Stimulated activated naive CD4-positive, alpha-beta T cell (primary cell): Measurements from ENCODE around the gene LENEP.
A peak's percentile ranks its signal among the peaks of the same experiment; 100 is the strongest.

Experiments
- DNase-seq, 6 experiments: peaks; one replicate each; lab custom pipeline; 2025; lab: John Stamatoyannopoulos, UW

The LENEP gene

DNA sequence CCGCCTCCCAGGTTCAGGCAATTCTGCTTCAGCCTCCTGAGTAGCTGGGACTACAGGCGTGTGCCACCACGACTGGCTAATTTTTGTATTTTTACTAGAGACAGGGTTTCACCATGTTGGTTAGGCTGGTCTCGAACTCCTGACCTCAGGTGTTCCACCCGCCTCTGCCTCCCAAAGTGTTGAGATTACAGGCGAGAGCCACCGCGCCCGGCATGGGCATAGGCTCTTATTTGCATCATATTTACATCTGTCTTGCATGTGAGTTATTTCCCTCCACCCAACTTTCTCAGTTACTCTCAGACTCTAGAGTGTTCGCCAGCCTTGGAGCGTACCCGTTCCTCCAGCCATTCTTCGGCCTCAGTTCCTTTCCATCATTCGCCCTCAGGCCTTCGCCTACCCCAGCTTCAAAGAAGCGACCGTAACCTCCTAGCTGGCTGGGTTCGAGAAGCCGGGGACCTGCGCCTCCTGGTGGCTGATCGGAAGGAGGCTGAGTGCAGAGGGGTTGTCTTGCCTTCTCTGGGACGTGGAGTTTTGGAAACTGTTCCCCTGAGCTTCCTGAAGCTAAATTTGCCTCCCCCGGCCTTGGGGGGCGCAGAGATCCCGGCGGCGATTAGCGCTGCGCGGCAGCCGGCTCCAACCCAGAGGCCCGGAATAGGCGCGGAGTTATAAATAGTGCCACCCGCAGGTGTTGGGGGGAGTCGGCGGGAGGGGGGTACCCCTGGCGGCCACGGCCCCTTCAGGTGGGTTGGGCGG lies 5.6 kb downstream of the LENEP start:
- DNase-seq, result peak; percentile 35 to 55 (median 46)

DNA sequence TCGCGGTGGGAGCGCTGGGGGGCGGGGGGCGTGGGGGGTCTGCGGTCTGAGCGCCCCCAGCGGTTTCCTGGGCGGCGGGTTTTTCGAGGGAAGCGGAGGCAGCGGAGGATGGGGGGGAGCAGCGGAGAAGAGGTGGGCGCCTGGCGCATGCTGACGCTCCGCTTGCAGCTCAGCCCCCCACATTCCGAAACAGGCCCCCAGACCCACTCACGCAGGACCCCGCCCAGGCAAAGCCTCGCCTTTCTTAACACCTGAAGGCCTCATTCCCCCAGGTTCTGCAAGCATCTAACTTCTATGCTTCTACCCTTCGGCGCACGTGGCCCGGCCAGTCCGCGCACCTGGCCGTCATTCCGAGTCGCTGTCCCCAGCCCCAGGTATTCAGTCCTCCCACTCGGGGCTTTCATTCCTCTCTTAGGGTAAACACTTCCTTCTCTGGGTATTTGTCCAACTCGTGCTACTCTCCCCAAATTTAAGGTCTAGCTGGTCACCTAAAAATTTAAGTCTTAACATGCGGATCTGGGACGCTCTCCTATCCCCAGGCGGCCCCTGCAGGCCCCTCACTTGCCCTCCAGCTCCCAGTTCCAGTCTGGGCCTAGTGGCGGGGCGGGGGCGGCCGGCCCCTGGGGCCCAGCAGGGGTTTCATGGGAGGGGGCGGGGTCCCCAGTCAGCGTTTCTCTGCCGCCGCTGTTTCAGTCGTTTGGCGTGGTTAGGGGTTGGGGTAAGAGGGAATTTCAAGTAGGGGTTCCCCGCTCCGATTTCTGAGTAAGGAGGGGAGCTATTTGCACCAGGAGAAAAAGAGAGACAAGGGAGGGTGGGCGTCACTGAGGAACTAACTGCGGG lies 6.4 kb downstream of the LENEP start:
- DNase-seq, result peak; percentile 35 to 63 (median 49)

DNA sequence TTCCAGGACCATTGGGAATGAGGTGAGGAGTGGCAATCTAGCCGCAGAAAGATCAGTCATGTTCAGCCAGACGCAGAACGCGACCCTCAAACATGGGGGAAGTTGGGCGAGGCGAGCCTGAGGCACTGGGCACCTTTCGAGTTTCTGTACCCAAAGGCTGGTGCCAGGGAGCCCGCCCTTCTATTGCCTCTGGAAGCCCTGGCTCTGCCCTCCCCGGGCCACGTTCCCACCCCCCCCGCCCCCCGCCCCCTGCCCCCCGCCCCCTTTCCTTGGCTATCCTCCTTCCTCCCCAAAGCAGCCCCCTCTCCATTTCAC lies 7.0 kb downstream of the LENEP start:
- peak in 3 of 6 experiments; percentile 44 to 63 (median 59) for DNase-seq

DNA sequence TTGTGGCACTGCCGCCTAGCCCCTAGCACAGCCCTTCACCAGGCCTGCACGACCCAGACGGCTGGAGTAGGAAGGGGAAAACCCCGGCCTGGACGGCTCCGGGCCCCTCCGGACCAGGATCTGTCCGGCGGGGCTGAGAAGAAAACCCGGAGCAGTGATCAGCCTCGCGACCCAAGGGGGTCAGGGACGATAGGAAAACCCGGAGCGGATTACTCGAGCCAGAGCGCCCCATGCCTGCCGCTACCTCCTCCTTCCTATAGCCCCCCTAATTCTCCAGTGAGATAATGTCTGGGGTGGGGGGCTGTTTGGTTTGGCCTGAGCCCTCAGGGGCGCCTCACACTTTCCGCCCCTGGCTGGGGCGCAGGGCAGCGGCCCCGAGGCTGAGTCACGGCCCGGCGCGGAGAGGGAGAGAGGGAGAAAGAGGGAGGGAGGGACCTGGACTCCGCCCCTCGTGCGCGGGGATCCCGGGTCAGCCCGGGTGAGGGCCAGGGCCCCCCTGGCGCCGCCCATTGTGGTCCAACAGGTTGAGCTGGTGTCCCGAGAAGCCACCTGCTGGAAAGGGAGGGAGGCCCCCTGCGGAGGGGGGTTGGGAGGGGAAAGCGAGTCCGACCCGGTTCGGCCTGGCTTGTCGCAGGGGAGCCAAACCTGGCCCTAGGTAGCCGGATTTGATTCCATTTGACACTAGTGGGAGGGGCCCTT lies 7.5 kb downstream of the LENEP start:
- peak; percentile 63 to 82 (median 76) for DNase-seq

DNA sequence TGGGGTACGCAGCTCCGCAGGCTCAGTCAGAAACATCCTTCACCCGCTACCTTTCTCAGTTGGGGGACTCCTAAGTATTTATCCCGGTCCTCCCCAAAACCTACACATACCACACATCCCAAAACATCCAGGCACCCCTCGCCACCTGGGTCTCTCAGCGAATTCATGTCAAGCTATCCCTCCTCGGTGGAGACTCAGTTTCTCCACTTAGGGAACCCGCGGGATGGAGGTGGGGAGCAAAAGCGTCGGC lies 8.0 kb downstream of the LENEP start:
- DNase-seq, result no peak

DNA sequence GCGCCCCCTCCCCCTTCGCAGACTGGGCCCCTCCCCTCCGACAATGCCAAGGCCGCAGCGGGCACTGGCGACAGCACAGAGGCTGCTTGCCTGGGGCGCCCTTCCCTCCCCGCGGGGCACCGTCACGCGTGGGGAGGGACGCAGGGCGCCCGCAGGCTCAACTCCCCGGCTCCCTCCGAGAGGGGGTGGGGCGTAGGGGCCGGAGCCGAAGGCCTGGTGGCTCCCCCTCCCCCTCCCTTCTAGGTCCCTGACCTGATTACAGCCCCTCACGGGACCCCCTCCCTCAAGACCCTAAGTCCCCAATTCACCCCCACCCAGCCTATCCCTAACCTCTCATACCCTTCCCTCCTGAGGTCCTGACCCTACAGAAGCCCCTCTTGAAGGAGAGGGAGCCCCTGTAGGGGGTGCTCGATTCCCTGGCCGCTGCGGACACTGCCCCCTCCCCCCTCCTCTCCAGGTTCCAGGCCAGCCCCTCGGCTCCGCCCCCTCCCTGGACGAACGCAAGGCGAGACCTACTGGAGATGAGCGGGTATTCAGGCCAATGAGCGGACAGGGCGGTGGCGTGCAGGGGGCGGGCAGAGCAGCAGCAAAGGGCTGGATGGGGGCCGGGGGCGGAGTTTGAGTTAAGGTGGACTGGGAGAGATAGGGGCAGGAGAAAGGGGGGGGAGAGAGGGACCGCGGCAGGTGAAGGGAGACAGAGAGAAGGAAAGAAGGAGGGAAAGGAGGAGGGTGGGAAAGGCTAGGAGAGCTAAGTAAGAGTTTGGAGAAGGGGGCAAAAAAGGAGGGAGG lies 8.5 kb downstream of the LENEP start:
- DNase-seq, result peak; percentile 92 to 96 (median 94)

DNA sequence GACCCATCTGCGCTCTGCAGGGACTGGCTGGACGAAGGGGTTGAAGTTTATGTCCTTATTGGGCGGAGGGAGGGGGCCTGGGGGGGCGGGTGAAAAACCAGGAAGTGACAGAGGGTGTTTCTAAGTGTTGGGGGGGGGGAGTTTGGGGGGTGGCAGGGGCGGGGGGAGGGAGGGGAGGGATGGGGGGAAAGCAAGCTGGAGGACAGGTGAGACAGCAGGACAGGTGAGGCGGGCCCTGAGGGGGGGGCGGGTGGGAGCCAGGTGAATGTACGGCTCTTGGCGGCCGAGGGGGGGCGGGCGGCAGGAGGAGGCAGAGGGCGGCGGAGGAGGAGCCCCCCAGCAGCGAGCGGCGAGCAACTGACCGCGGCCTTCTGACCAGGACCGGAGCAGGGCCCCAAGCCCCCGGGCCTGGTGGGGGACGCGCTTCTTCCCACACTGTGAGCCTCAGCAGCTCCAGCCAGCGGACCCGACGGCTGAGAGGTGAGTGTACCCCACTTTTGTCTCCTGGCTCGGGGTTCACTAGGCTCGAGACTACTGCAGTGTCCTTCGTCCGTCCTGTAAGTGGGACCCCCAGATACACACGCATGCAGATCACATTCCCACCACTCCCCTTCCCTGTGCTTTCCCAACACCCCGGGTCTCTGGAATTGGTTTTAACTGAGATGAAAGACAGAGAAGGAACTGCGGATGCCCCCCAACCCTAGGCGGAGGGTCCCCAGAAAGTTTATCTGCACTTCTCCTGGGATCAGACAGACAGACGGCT lies 9.3 kb downstream of the LENEP start, which contains the start of gene ZBTB7B:
Gene ZBTB7B (plus strand): TSS at position 339 of the 763 bp plus-strand sequence. CDS start 11,859 bp downstream, outside the sequence.
- DNase-seq, result peak in 3 of 6 experiments; percentile 41 to 62 (median 47)

DNA sequence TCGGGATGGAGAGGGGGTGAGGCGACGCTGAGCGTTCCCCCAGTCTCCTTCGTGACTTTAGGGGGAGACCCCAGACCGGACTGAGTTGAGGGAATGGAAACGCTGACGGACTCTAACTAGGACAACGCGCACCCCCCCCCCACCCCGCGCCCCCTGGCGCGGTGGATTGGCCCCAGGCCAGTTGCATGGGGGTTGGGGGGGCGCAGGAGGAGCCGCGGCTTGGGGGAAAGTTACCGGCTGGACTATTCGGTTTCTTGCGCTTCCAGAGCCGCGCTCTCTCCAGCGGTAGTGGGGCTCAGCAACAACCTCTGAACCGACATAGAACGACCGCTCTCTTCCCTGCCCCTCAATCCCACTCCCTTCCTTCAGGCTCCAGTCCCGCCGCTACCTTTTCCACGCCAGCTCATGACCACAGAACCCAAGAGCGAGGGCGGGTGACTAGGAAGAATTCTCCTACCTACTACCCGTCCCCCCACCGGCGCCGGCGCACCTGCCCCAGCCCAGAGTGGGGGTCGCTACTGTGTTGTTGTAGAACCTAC lies 9.9 kb downstream of the LENEP start:
- peak in 3 of 6 experiments; percentile 15 to 36 (median 28) for DNase-seq

DNA sequence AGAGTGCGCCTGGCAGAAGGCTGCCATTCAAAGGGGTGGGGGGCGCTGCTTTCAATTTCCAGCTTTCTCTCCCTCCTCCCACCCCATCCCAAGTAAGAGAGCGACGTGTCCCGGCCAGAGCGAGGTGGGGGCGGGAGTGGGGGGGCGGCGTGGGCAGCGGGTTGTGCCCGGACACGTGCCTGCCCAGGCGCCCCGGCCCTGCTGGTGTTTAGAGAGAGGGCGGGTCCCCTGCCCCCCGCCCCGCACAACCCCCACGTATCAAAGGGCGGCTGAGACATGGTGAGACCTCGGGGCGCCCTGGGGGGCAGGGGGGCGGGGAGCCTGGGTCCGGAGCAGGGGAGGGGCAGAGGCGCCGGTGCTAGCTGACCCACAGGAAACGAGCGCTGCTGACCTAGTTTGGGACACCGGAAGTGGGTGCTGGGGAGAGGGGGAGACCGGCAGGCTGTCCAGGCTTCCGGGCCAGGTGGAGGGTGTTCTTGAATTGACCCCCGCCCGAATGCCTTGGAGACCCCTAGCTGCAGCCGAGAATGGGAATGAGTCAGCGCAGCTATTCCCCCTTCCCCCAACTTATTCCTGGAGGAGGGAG lies 10.5 kb downstream of the LENEP start:
- DNase-seq, result no peak

DNA sequence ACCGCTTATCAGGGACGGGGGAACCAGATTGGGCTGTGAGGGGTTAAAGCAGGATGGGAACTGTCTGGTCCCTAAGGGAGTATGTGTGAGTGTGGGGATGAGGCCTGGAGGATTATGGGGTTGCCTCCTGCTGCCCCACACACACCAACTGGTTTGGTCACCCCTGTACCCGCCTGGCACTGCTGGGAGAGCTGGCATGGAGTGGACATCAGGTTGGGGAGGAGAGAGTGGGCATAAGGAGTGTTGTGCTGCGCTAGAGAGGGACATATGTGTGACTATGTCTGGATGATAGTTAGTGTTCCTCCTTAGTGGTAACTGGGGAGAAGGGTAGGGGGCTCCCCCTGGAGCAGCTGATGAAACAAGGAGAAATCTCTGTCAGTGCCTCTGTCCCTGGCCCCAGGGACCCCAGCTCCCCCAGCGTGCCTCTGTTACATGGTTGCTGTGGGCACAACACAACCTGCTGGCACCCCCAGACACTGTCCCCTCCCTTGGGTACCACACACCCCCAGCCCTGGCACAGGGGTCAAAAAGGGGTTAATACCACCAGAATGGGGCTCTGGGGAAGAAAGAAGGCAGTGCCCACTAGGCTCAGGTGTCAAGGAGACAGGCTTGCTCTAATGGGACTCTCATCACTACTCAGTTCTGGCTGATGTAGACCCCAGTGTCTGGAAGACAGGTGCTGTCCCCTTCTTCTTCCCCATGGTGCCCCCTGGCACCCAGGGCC lies 11.1 kb downstream of the LENEP start:
- DNase-seq, result no peak

DNA sequence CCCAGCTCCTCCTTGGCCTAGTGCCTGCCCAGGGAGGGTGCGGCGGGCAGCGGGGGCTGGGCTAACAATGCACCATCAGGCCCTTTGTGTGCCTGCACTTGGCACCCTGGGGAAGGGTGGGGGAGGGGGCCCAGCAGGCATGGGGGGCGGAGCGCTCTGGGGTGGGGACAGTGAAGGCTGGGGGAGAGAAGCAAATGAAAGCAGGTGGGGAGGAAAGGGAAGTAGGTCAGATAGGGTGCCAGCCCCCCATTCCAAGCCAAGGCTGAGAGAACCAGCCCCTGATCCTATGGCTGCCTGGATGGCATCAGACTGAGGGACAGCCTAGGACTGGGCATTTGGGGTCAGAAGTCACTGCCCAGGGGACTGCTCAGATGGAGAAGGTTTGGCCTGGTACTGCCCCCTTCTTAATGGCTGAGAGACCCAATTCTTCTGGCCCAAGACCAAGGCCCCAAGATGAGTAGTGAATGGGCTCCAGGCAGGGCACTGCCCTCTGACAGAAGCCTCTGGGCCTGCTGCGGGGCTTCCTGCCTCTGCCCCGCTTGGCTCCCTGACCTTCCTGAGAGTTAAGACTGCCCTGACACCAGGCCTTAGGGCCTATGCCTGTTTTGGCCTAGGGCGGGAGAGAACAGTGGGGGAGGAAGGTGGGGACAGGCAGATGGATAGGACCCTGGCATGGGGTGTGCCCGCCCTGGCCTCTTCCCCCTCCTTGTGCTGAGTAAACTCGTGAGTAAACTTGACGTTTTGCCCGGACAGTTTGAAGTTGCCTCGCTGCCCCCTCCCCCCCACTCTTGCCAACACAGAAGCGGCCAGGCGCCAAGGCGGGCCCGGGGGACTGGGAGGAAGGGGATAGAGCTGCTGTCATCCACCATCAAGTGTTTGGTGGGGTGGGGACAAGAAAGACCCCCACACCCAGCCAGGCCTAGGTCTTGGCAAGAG lies 12.0 kb downstream of the LENEP start:
- DNase-seq, result peak in 2 of 6 experiments; percentile 15 to 44

DNA sequence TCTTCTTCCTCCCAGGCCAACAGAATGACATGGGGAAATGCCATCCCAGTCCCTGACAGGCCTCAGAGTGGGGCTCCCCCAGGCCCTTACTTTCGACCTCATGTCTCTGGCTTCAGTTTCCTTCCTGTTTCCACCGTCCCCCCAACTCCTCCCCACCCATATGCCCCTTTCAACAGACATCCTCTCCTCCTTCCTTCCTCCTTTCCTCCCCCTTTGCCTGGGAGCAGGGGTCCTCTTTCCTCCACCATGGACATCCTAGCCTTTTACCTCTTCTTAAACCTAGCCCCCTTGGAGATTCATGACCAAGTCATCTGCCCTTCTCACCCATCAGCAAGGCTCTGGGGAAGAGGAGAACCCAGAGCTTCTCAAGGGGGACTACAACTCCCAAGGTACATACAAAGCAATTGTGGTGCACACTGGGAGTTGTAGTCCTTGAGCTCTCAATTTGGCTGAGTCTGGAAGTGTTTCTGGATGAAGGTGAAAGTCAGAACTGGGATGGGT lies 13.3 kb downstream of the LENEP start:
- peak; percentile 14 to 51 (median 34) for DNase-seq

DNA sequence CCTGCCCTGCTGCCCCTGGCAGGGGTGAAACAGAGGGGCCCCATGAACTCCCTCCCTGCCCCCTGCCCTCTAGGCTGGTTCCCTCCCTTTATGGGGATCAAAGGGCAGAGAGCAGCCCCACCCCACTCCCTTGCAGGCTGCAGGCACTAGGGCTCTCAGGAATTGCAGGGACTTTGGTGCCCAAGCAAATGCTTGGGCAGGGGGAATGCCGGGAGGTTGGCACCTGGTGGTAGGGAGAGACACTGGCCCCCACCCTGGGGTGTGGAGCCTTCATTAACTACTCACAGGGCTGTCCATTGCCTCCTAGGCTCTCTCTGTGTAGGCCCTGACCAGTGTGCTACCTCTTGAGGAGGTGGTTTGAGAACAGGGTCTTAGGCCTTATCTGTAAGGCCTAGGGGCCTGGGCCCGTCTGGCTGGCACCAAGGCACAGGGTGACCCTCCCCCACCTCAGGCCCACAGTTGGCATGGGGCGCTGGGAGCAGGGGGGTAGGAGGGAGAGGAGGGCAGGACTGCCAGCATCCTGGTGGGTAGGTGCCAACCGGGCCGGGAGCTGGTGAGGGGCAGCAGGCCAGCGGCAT lies 14.0 kb downstream of the LENEP start:
- DNase-seq, result peak in 1 of 6 experiments; percentile 39

DNA sequence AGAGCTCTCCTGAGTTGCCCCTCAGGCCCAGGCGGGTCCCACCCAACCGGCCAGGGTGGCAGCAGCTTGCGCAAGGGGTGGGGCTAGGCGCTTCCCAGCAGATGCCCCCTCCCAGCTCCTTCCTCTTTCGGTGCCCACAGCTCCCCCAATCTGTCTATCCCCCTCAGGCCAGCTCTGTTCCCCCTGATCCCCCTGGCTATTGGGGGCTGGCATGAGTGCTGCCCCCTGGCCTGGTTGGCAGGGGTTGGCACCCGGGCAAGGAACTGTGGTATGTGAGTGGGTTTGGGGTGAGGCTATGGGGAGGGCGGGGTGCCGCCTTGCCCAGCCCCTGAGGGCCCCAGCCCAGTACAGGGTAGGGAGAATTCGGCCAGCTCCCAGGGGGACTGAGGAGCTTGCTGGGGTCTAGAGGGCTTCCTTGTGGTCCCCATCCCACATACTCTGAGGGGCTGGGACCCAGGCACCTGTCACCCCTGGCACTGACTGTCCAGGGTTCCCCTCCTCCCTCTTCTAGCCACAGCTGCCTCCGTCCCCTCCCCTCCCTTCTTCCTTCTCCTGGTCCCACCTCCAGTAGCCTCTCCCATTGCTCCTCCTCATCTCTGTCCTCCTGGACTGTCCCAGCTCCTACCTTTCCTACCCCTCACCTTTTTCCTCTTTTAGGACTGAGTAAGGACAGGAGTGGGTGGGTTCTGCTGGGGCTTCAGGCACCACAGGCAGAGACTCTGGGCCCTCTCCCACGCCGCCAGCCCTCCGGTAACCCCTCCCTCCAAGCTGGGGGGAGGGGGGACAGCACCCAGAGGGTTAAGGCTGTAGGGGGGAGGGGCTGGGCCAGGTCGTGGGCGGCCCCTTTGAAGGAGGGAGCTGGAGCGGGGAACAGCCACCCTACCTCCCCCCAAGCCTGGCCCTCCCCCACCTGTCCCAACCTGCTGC lies 14.9 kb downstream of the LENEP start:
- peak in 4 of 6 experiments; percentile 15 to 41 (median 36) for DNase-seq

DNA sequence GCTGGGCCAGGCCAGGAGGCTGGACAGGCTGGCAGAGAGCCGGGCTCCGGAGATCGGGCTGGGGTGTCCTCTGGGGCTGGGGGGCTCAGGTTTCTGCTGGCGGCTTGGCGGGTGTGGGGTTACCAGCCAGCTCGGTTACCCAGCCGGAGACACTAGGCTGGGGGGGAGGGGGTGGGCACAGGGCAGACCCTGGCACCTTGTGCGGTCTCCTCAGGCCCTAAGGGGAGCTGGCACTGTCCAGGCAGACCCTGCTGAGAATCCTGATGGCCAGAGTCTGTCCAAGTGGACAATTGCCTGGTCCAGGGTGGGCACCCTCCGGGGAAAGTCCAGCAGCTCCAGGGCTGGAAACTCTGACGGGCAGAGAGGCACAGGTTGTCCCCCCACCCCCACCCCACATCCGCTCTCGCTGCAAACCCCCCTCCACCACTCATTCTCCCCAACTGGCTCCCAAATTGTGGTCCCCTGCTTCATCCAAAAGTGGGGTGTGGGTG lies 15.9 kb downstream of the LENEP start:
- peak in 2 of 6 experiments; percentile 32 to 33 for DNase-seq

DNA sequence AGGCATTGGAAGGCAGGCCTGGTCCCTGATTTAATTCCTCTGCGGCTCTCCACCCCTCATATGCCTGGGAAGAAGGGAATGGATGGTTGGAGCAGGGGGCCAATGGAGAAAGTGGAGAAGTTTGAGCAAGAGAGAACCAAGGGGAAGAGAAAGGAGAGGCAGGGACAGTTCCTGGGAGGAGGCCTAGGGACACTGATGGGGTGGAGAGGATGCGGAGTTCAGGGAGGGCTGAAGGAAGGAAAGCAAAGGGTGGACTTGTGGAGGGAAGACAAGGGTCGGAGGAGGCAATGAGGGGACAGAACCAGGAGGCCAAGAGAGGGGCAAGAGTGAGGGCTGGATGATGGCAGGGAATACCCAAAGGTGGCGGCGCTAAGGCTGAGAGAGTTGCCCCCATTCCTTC lies 16.4 kb downstream of the LENEP start:
- DNase-seq, result peak in 1 of 6 experiments; percentile 33
